Smooth muscle cell (in vitro differentiated cells): ENCODE data around the gene ARHGEF40. TPM values are rescaled to one million over a fixed set of nuclear protein-coding genes. Genes with fewer than 3 reads are reported as not detected.

Experiments
- DNase-seq: peaks from one replicate; lab custom pipeline; 2025; ENCODE audit not compliant: unreplicated experiment; lab: John Stamatoyannopoulos, UW
- H2AFZ ChIP-seq: fragments of 200-600 bp; sonication (generic); 2 replicates; pipeline ENCODE4 v1.6.0; 2016; ENCODE audit warnings: antibody characterized with exemption, low read depth, mild to moderate bottlenecking
- H3F3A ChIP-seq: fragments of 200-600 bp; sonication (generic); 2 replicates; pipeline ENCODE4 v1.6.0; 2017; ENCODE audit warnings: antibody characterized with exemption, low read depth
- H3K27ac ChIP-seq: fragments of 200-600 bp; sonication (generic); 2 replicates; pipeline ENCODE4 v1.5.1; 2016; ENCODE audit warnings: low read depth, mild to moderate bottlenecking
- H3K27me3 ChIP-seq: fragments of 200-600 bp; sonication (generic); 2 replicates; pipeline ENCODE4 v1.6.1; 2016; ENCODE audit warnings: low read depth, mild to moderate bottlenecking
- H3K36me3 ChIP-seq: fragments of 200-600 bp; sonication (generic); 2 replicates; pipeline ENCODE4 v1.5.1; 2016; ENCODE audit warnings: low read depth
- H3K4me1 ChIP-seq: fragments of 200-600 bp; sonication (generic); 2 replicates; pipeline ENCODE4 v1.5.1; 2016; ENCODE audit warnings: low read depth
- H3K4me2 ChIP-seq: fragments of 200-600 bp; sonication (generic); 2 replicates; pipeline ENCODE4 v1.6.0; 2016; ENCODE audit warnings: mild to moderate bottlenecking
- H3K4me3 ChIP-seq: fragments of 200-600 bp; sonication (generic); 2 replicates; pipeline ENCODE4 v1.5.1; 2016; ENCODE audit warnings: mild to moderate bottlenecking
- H3K79me2 ChIP-seq: fragments of 200-600 bp; sonication (generic); 2 replicates; pipeline ENCODE4 v1.6.0; 2016; ENCODE audit warnings: low read depth, mild to moderate bottlenecking
- H3K9ac ChIP-seq: fragments of 200-600 bp; sonication (generic); 2 replicates; pipeline ENCODE4 v1.6.0; 2016; ENCODE audit warnings: low read depth
- H3K9me3 ChIP-seq: fragments of 200-600 bp; sonication (generic); replicated peaks from 2 replicates; pipeline ENCODE4 v1.5.1; 2016; ENCODE audit warnings: low read depth
- H4K20me1 ChIP-seq: fragments of 200-600 bp; sonication (generic); 2 replicates; pipeline ENCODE4 v1.6.0; 2016; ENCODE audit warnings: low read depth
- CTCF ChIP-seq: fragments of 200-600 bp; sonication (generic); IDR thresholded peaks from 2 replicates; pipeline ENCODE4 v1.5.1; 2017; ENCODE audit warnings: borderline replicate concordance, mild to moderate bottlenecking, antibody characterized with exemption; ENCODE audit not compliant: insufficient read depth, poor library complexity, severe bottlenecking
- WGBS: methylation state at CpG from one replicate; pipeline ENCODE4 v1.1.7; 2016; ENCODE audit warnings: low lambda C conversion rate; 5-methylcytosine and 5-hydroxymethylcytosine counted together
- polyA plus RNA-seq: library from polyadenylated mRNA; unstranded; fragments of >200 nt; fragmentation: Nextera tagmentation; extraction: Ambion mirVana; gene quantifications from 2 replicates; pipeline ENCODE4 v1.2.1, GENCODE V29; 2016
- total RNA-seq: library from RNA; depleted of rRNA; stranded (reverse); fragments of >200 nt; gene quantifications from 2 replicates; pipeline ENCODE4 v1.2.3, GENCODE V29; 2014

ARHGEF40 gene
- total and polyA plus RNA-seq, 2 experiments from 2014 or later, result 67.8 to 74.4 TPM

- peak; percentile 34 for TF ChIP-seq CTCF
- Histone ChIP-seq H3K27ac (peak overlapping the region; percentile 24), H4K20me1 (peaks cover 26% of the 10 kb centered on the region), H3F3A (peaks cover 49% of the 10 kb centered on the region), H3K4me2 (peak overlapping the region; percentile 64), H3K9ac (no peak overlapping the region), H3K9me3 (no peaks in the 10 kb centered on the region), H3K4me1 (peaks cover 47% of the 10 kb centered on the region), H2AFZ (no peak overlapping the region), H3K27me3 (no peaks in the 10 kb centered on the region), H3K36me3 (no peaks in the 10 kb centered on the region), H3K4me3 (no peak overlapping the region), H3K79me2 (no peaks in the 10 kb centered on the region)
- WGBS, result 13% methylated on average over 7 of the region's 7 CpGs
- DNase-seq, result no peak
These were observed 23.9 kb downstream of the ARHGEF40 start for GRCh38 chr14:21093769-21094681.

- Histone ChIP-seq H3K4me3 (no peak overlapping the region), H3K27me3 (no peaks in the 10 kb centered on the region), H3K27ac (peak overlapping the region; percentile 49), H3K4me2 (no peak overlapping the region), H2AFZ (no peak overlapping the region), H3K79me2 (no peaks in the 10 kb centered on the region), H3K36me3 (no peaks in the 10 kb centered on the region), H3K9me3 (no peaks in the 10 kb centered on the region), H3K9ac (no peak overlapping the region), H3K4me1 (peaks cover 56% of the 10 kb centered on the region), H3F3A (peaks cover 44% of the 10 kb centered on the region), H4K20me1 (peaks cover 26% of the 10 kb centered on the region)
- 90% methylated on average over 6 of the region's 6 CpGs for WGBS
- TF ChIP-seq CTCF, result no peak
- no peak for DNase-seq
These were observed 25.5 kb downstream of the ARHGEF40 start for GRCh38 chr14:21095430-21096205.

GRCh38 chr14:21096438-21096837 lies 26.3 kb downstream of the ARHGEF40 start:
- no peaks in the 10 kb centered on the region for H3K27me3 ChIP-seq
- no peak for TF ChIP-seq CTCF
- no peak overlapping the region for H2AFZ ChIP-seq
- no peak overlapping the region for H3K4me3 ChIP-seq
- no peak for DNase-seq
- H3K79me2 ChIP-seq, result no peaks in the 10 kb centered on the region
- peaks cover 56% of the 10 kb centered on the region for H3K4me1 ChIP-seq
- peaks cover 38% of the 10 kb centered on the region for H3F3A ChIP-seq
- H3K4me2 ChIP-seq, result no peak overlapping the region
- H3K9ac ChIP-seq, result no peak overlapping the region
- WGBS, result 75% methylated on average over 3 of the region's 3 CpGs
- H3K27ac ChIP-seq, result peak overlapping the region; percentile 49
- H4K20me1 ChIP-seq, result peaks cover 26% of the 10 kb centered on the region
- no peaks in the 10 kb centered on the region for H3K36me3 ChIP-seq
- no peaks in the 10 kb centered on the region for H3K9me3 ChIP-seq
